Peyer's patch (tissue), 4 donors: Measurements from ENCODE around the gene GDF3.

ENCODE experiments used
- POLR2A ChIP-seq, 2 donors: fragments of 450-650 bp; IDR thresholded peaks; one replicate each; pipeline ENCODE4 v1.5.1; 2017; ENCODE audit warnings: antibody characterized with exemption in 2 of 2, mild to moderate bottlenecking in 2 of 2, moderate library complexity in 2 of 2
- TF ChIP-seq, protein P1 (sequence below), 6 experiments: fragments of 450-650 bp in 4 of 6; fragments of 200-600 bp in 2 of 6; sonication (generic) in 1 of 6; IDR thresholded peaks; one replicate each; pipeline ENCODE4 v1.5.1; 2017 to 2019; ENCODE audit warnings: antibody characterized with exemption in 6 of 6, mild to moderate bottlenecking in 3 of 6, moderate library complexity in 1 of 6

GRCh38 chr12:7650091-7650490, 45.5 kb downstream of the GDF3 start:
- TF ChIP-seq, protein P1, sequence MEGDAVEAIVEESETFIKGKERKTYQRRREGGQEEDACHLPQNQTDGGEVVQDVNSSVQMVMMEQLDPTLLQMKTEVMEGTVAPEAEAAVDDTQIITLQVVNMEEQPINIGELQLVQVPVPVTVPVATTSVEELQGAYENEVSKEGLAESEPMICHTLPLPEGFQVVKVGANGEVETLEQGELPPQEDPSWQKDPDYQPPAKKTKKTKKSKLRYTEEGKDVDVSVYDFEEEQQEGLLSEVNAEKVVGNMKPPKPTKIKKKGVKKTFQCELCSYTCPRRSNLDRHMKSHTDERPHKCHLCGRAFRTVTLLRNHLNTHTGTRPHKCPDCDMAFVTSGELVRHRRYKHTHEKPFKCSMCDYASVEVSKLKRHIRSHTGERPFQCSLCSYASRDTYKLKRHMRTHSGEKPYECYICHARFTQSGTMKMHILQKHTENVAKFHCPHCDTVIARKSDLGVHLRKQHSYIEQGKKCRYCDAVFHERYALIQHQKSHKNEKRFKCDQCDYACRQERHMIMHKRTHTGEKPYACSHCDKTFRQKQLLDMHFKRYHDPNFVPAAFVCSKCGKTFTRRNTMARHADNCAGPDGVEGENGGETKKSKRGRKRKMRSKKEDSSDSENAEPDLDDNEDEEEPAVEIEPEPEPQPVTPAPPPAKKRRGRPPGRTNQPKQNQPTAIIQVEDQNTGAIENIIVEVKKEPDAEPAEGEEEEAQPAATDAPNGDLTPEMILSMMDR (IDR thresholded peaks at IDR 0.05) = no peak
- TF ChIP-seq POLR2A (IDR thresholded peaks at IDR 0.05) = no peak
